Endothelial cell (in vitro differentiated cells): ENCODE measurements around the gene BRICD5. TPM values are rescaled to one million over a fixed set of nuclear protein-coding genes. Genes with fewer than 3 reads are reported as not detected.

ENCODE experiments used
- DNase-seq: peaks from one replicate; pipeline ENCODE4 v3.0.0; 2021; ENCODE audit warnings: low spot score
- H3K27ac Mint-ChIP-seq: one replicate; pipeline ENCODE4 v1.8.0; 2021; ENCODE audit warnings: mixed read lengths, inconsistent platforms; ENCODE audit not compliant: unreplicated experiment
- H3K27me3 Mint-ChIP-seq: one replicate; pipeline ENCODE4 v1.8.0; 2021; ENCODE audit warnings: mild to moderate bottlenecking, moderate library complexity, mixed read lengths, inconsistent platforms; ENCODE audit not compliant: unreplicated experiment
- H3K36me3 Mint-ChIP-seq: one replicate; pipeline ENCODE4 v1.8.0; 2021; ENCODE audit warnings: mild to moderate bottlenecking, low read depth, mixed read lengths, inconsistent platforms; ENCODE audit not compliant: unreplicated experiment
- H3K4me1 Mint-ChIP-seq: one replicate; pipeline ENCODE4 v1.8.0; 2021; ENCODE audit warnings: mild to moderate bottlenecking, mixed read lengths, inconsistent platforms; ENCODE audit not compliant: unreplicated experiment
- H3K4me3 Mint-ChIP-seq: one replicate; pipeline ENCODE4 v1.8.0; 2021; ENCODE audit warnings: mild to moderate bottlenecking, mixed read lengths, inconsistent platforms; ENCODE audit not compliant: unreplicated experiment
- H3K9me3 Mint-ChIP-seq: one replicate; pipeline ENCODE4 v1.8.0; 2021; ENCODE audit warnings: mixed read lengths, inconsistent platforms; ENCODE audit not compliant: unreplicated experiment
- CTCF ChIP-seq: fragments of 200-600 bp; sonication (generic); IDR thresholded peaks from one replicate; pipeline ENCODE4 v1.5.0; 2021; ENCODE audit warnings: antibody characterized with exemption; ENCODE audit not compliant: unreplicated experiment
- total RNA-seq: library from RNA; stranded (reverse); fragmentation: NEBNext Ultra II Directional; extraction: Animal tissue kit (Norgen Biotek cat#: 25700); gene quantifications from one replicate; pipeline ENCODE4 v1.2.1, GENCODE V29; 2021; ENCODE audit not compliant: unreplicated experiment

Gene BRICD5
- total RNA-seq, 1 donor from 2014 or later = 21.1 TPM

- Mint-ChIP-seq H3K36me3 (no peaks in the 10 kb centered on the region), H3K4me1 (no peaks in the 10 kb centered on the region), H3K27ac (no peak overlapping the region), H3K9me3 (no peaks in the 10 kb centered on the region), H3K27me3 (peaks cover 25% of the 10 kb centered on the region), H3K4me3 (no peak overlapping the region)
- TF ChIP-seq CTCF = no peak
- no peak for DNase-seq
These were observed 16.4 kb downstream of the BRICD5 start for GRCh38 chr16:2194166-2194834.

GRCh38 chr16:2191446-2191706 is 19.3 kb downstream of the BRICD5 start:
- no peaks in the 10 kb centered on the region for H3K36me3 Mint-ChIP-seq
- H3K27me3 Mint-ChIP-seq = peaks cover 17% of the 10 kb centered on the region
- no peak for TF ChIP-seq CTCF
- no peak overlapping the region for H3K4me3 Mint-ChIP-seq
- H3K27ac Mint-ChIP-seq = no peak overlapping the region
- DNase-seq = no peak
- no peaks in the 10 kb centered on the region for H3K4me1 Mint-ChIP-seq
- no peaks in the 10 kb centered on the region for H3K9me3 Mint-ChIP-seq

GRCh38 chr16:2190659-2191445 is 19.8 kb downstream of the BRICD5 start:
- Mint-ChIP-seq H3K27me3 (peaks cover 20% of the 10 kb centered on the region), H3K27ac (no peak overlapping the region), H3K9me3 (no peaks in the 10 kb centered on the region), H3K36me3 (no peaks in the 10 kb centered on the region), H3K4me3 (no peak overlapping the region), H3K4me1 (no peaks in the 10 kb centered on the region)
- no peak for TF ChIP-seq CTCF
- DNase-seq = no peak

GRCh38 chr16:2190002-2190658 is 20.5 kb downstream of the BRICD5 start:
- H3K27me3 Mint-ChIP-seq = peaks cover 20% of the 10 kb centered on the region
- no peak overlapping the region for H3K4me3 Mint-ChIP-seq
- H3K27ac Mint-ChIP-seq = no peak overlapping the region
- no peaks in the 10 kb centered on the region for H3K36me3 Mint-ChIP-seq
- H3K4me1 Mint-ChIP-seq = no peaks in the 10 kb centered on the region
- no peak for TF ChIP-seq CTCF
- no peak for DNase-seq
- no peaks in the 10 kb centered on the region for H3K9me3 Mint-ChIP-seq
